GM21619 (cell line): ENCODE measurements around the gene SCN4A.

Experiments used
- ATAC-seq: cut with Tn5 transposase; IDR thresholded peaks from one replicate; pipeline ENCODE4 v1.9.1; 2021; ENCODE audit not compliant: unreplicated experiment

SCN4A gene

GRCh38 chr17:63960006-63960405 lies 12.7 kb downstream of the SCN4A start:
- no peak for ATAC-seq

GRCh38 chr17:63956296-63956920 lies 16.3 kb downstream of the SCN4A start:
- no peak for ATAC-seq

GRCh38 chr17:63955791-63956190 lies 16.9 kb downstream of the SCN4A start:
- no peak for ATAC-seq

GRCh38 chr17:63955232-63955631 lies 17.5 kb downstream of the SCN4A start:
- ATAC-seq = no peak

- peak; percentile 53 for ATAC-seq
Measured at GRCh38 chr17:63954402-63955063, 18.2 kb downstream of the SCN4A start.

GRCh38 chr17:63950940-63951907 lies 21.5 kb downstream of the SCN4A start:
- ATAC-seq = no peak

GRCh38 chr17:63949576-63950250 lies 23.0 kb downstream of the SCN4A start:
- ATAC-seq = no peak

- no peak for ATAC-seq
Measured at GRCh38 chr17:63948521-63948920, 24.2 kb downstream of the SCN4A start.

- ATAC-seq = no peak
Measured at GRCh38 chr17:63947711-63948330, 24.9 kb downstream of the SCN4A start.

- ATAC-seq = peak; percentile 67
Measured at GRCh38 chr17:63946440-63947363, 26.0 kb downstream of the SCN4A start.

- peak; percentile 4 for ATAC-seq
Measured at GRCh38 chr17:63945784-63946439, 26.8 kb downstream of the SCN4A start.

GRCh38 chr17:63944736-63945499 lies 27.8 kb downstream of the SCN4A start:
- ATAC-seq = no peak

- ATAC-seq = no peak
Measured at GRCh38 chr17:63943745-63944144, 29.0 kb downstream of the SCN4A start.

GRCh38 chr17:63942309-63942985 lies 30.3 kb downstream of the SCN4A start:
- ATAC-seq = no peak

GRCh38 chr17:63941751-63942150 lies 31.0 kb downstream of the SCN4A start:
- ATAC-seq = no peak

- no peak for ATAC-seq
Measured at GRCh38 chr17:63941162-63941561, 31.6 kb downstream of the SCN4A start.

- ATAC-seq = no peak
Measured at GRCh38 chr17:63940584-63940983, 32.1 kb downstream of the SCN4A start.

- ATAC-seq = no peak
Measured at GRCh38 chr17:63939884-63940283, 32.8 kb downstream of the SCN4A start.
